Neural cell (in vitro differentiated cells): ENCODE results near the gene FUBP3. TPM values are rescaled to one million over a fixed set of nuclear protein-coding genes. Genes with fewer than 3 reads are reported as not detected.

Source experiments
- H2AFZ ChIP-seq: fragments of 200-600, 300-800 bp; sonication (generic), shearing (Covaris generic); 2 replicates; pipeline ENCODE4 v1.6.0; 2014; ENCODE audit warnings: low read depth, mild to moderate bottlenecking, antibody characterized with exemption, low read length, moderate library complexity
- H3F3A ChIP-seq: fragments of 200-600 bp; shearing (Covaris generic); 2 replicates; pipeline ENCODE4 v1.6.1; 2016; ENCODE audit warnings: mild to moderate bottlenecking, moderate library complexity, mixed read lengths, antibody characterized with exemption, low read length; ENCODE audit not compliant: insufficient read depth, poor library complexity, severe bottlenecking
- H3K27ac ChIP-seq: fragments of 200-600, 300-800 bp; sonication (generic), shearing (Covaris generic); 2 replicates; pipeline ENCODE4 v1.5.1; 2014; ENCODE audit warnings: mild to moderate bottlenecking, low read length, moderate library complexity
- H3K27me3 ChIP-seq: fragments of 300-800, 200-600 bp; sonication (generic), shearing (Covaris generic); 2 replicates; pipeline ENCODE4 v1.6.0; 2014; ENCODE audit warnings: mild to moderate bottlenecking, low read depth, low read length, moderate library complexity; ENCODE audit not compliant: insufficient read depth
- H3K36me3 ChIP-seq: fragments of 300-800, 200-600 bp; sonication (generic), shearing (Covaris generic); 2 replicates; pipeline ENCODE4 v1.5.1; 2014; ENCODE audit warnings: mild to moderate bottlenecking, antibody characterized with exemption, low read length, moderate library complexity; ENCODE audit not compliant: insufficient read depth
- H3K4me2 ChIP-seq: fragments of 300-800, 200-600 bp; sonication (generic), shearing (Covaris generic); 2 replicates; pipeline ENCODE4 v1.6.0; 2014; ENCODE audit warnings: mild to moderate bottlenecking, low read length
- H3K4me3 ChIP-seq: fragments of 300-800, 200-600 bp; sonication (generic), shearing (Covaris generic); 2 replicates; pipeline ENCODE4 v1.5.1; 2014; ENCODE audit warnings: mild to moderate bottlenecking, low read length, moderate library complexity
- H3K79me2 ChIP-seq: fragments of 200-600 bp; shearing (Covaris generic); replicated peaks from 2 replicates; pipeline ENCODE4 v1.6.0; 2014; ENCODE audit warnings: mild to moderate bottlenecking, low read length, moderate library complexity; ENCODE audit not compliant: insufficient read depth
- H3K9ac ChIP-seq: fragments of 300-800, 200-600 bp; sonication (generic), shearing (Covaris generic); 2 replicates; pipeline ENCODE4 v1.6.1; 2016; ENCODE audit warnings: mild to moderate bottlenecking, low read length, mixed read lengths
- H3K9me2 ChIP-seq: fragments of 200-600 bp; shearing (Covaris generic); 2 replicates; pipeline ENCODE4 v1.6.1; 2016; ENCODE audit warnings: mild to moderate bottlenecking, low read length, mixed read lengths; ENCODE audit not compliant: insufficient read depth
- H3K9me3 ChIP-seq: fragments of 200-600, 300-800 bp; sonication (generic), shearing (Covaris generic); 2 replicates; pipeline ENCODE4 v1.6.1; 2016; ENCODE audit warnings: mild to moderate bottlenecking, mixed run types, low read length, moderate library complexity, mixed read lengths
- H4K20me1 ChIP-seq: fragments of 200-600 bp; shearing (Covaris generic); 2 replicates; pipeline ENCODE4 v1.6.1; 2016; ENCODE audit warnings: mild to moderate bottlenecking, mixed run types; ENCODE audit not compliant: insufficient read depth
- EP300 ChIP-seq: fragments of 450-650 bp; conservative IDR thresholded peaks from 2 replicates; pipeline ENCODE4 v1.6.1; 2014; ENCODE audit warnings: antibody characterized with exemption, mild to moderate bottlenecking, moderate library complexity; ENCODE audit not compliant: poor library complexity, severe bottlenecking
- EZH2 ChIP-seq: fragments of 200-600, 300-800 bp; shearing (Covaris generic), sonication (generic); IDR thresholded peaks from 2 replicates; pipeline ENCODE4 v1.6.1; 2014; ENCODE audit warnings: antibody characterized with exemption, low read length, borderline replicate concordance, mild to moderate bottlenecking; ENCODE audit not compliant: insufficient read depth, poor library complexity, severe bottlenecking
- MXI1 ChIP-seq: fragments of 450-650 bp; conservative IDR thresholded peaks from 2 replicates; pipeline ENCODE4 v1.6.1; 2014; ENCODE audit warnings: antibody characterized with exemption, mild to moderate bottlenecking; ENCODE audit not compliant: poor library complexity, severe bottlenecking
- POLR2AphosphoS5 ChIP-seq: IDR thresholded peaks from 2 replicates; pipeline ENCODE4 v1.6.1; 2012
- RAD21 ChIP-seq: fragments of 450-650 bp; conservative IDR thresholded peaks from 2 replicates; pipeline ENCODE4 v1.6.1; 2014; ENCODE audit warnings: antibody characterized with exemption, mild to moderate bottlenecking, moderate library complexity
- REST ChIP-seq: IDR thresholded peaks from 2 replicates; pipeline ENCODE4 v1.6.1; 2012; ENCODE audit warnings: borderline replicate concordance
- SMC3 ChIP-seq: fragments of 450-650 bp; conservative IDR thresholded peaks from 2 replicates; pipeline ENCODE4 v1.6.1; 2014; ENCODE audit warnings: antibody characterized with exemption, mild to moderate bottlenecking, moderate library complexity; ENCODE audit not compliant: poor library complexity
- TAF1 ChIP-seq: IDR thresholded peaks from 2 replicates; pipeline ENCODE4 v1.6.1; 2012; ENCODE audit warnings: low read depth
- polyA plus RNA-seq: library from polyadenylated mRNA; depleted of rRNA; stranded (reverse); fragments of >200 nt; gene quantifications from 2 replicates; pipeline ENCODE4 v1.2.3, GENCODE V29; 2014
- TF ChIP-seq, protein P1 (sequence below): fragments of 450-650 bp; IDR thresholded peaks from 2 replicates; pipeline ENCODE4 v1.5.1; 2014; ENCODE audit warnings: antibody characterized with exemption, mild to moderate bottlenecking, moderate library complexity; ENCODE audit not compliant: poor library complexity, severe bottlenecking

The FUBP3 gene
- polyA plus RNA-seq, 1 donor from 2014 or later = 70.5 TPM

GRCh38 chr9:130635721-130636647 is 56.6 kb downstream of the FUBP3 start:
- Histone ChIP-seq H3K4me2 (no peak overlapping the region), H3K79me2 (no peaks in the 10 kb centered on the region), H3K36me3 (no peaks in the 10 kb centered on the region), H3F3A (no peaks in the 10 kb centered on the region), H3K9ac (no peak overlapping the region), H3K9me2 (no peaks in the 10 kb centered on the region), H3K27ac (no peak overlapping the region), H4K20me1 (no peaks in the 10 kb centered on the region), H3K4me3 (no peak overlapping the region), H2AFZ (no peak overlapping the region), H3K9me3 (no peaks in the 10 kb centered on the region), H3K27me3 (no peaks in the 10 kb centered on the region)
- TF ChIP-seq POLR2AphosphoS5 (no peak), MXI1 (no peak), EZH2 (no peak), TAF1 (no peak), REST (no peak)
- TF ChIP-seq, protein P1, sequence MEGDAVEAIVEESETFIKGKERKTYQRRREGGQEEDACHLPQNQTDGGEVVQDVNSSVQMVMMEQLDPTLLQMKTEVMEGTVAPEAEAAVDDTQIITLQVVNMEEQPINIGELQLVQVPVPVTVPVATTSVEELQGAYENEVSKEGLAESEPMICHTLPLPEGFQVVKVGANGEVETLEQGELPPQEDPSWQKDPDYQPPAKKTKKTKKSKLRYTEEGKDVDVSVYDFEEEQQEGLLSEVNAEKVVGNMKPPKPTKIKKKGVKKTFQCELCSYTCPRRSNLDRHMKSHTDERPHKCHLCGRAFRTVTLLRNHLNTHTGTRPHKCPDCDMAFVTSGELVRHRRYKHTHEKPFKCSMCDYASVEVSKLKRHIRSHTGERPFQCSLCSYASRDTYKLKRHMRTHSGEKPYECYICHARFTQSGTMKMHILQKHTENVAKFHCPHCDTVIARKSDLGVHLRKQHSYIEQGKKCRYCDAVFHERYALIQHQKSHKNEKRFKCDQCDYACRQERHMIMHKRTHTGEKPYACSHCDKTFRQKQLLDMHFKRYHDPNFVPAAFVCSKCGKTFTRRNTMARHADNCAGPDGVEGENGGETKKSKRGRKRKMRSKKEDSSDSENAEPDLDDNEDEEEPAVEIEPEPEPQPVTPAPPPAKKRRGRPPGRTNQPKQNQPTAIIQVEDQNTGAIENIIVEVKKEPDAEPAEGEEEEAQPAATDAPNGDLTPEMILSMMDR = no peak

DNA sequence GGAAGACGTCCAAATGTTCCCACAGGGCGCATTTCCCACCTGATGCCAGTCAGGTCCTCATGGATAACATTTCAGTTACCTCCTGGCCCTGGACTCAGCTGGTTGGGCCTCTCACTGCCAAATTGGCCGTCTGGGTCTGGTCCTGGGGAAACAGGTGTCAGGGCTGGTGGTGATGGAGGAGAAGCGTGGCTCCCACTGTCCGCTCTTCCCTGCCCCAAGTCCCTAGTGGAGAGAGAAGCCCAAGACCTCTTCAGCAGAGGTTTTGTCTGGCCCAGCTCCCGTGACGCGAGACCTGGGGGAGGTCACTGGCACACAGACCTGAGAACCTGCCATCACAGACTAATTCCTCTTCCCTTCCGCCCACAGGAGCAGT is 57.3 kb downstream of the FUBP3 start:
- Histone ChIP-seq H3F3A (no peaks in the 10 kb centered on the region), H3K9me3 (no peaks in the 10 kb centered on the region), H3K27me3 (no peaks in the 10 kb centered on the region), H3K9ac (no peak overlapping the region), H3K27ac (no peak overlapping the region), H4K20me1 (no peaks in the 10 kb centered on the region), H3K4me2 (no peak overlapping the region), H3K4me3 (no peak overlapping the region), H3K79me2 (no peaks in the 10 kb centered on the region), H3K36me3 (no peaks in the 10 kb centered on the region), H3K9me2 (no peaks in the 10 kb centered on the region), H2AFZ (no peak overlapping the region)
- TF ChIP-seq EP300 (no peak), RAD21 (no peak), TAF1 (no peak), EZH2 (no peak), POLR2AphosphoS5 (no peak), REST (no peak), SMC3 (no peak), MXI1 (no peak)
- TF ChIP-seq, protein P1 = no peak
